ENCODE measurements around the gene SERAC1.

The SERAC1 gene

DNA sequence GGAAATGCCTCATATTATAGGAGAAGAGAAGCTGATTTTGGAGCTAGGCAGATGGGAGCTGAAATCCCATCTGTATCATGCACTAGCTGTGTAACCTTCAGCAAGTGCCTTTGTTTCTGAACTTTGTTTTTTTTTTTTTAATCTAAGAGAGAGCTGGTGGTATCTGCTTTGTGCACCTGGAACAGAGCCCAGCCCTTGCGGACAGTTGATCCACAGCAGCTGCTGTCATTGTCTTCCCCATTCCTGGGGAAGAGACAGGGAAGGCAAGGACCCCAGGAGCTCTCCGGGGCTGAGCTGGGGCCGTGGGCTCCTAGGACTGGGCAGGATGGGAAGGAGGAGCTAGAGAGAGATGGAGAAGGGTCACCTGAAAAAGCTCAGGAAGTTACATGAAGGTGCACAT lies 94.3 kb downstream of the SERAC1 start:
- no peak for DNase-seq

DNA sequence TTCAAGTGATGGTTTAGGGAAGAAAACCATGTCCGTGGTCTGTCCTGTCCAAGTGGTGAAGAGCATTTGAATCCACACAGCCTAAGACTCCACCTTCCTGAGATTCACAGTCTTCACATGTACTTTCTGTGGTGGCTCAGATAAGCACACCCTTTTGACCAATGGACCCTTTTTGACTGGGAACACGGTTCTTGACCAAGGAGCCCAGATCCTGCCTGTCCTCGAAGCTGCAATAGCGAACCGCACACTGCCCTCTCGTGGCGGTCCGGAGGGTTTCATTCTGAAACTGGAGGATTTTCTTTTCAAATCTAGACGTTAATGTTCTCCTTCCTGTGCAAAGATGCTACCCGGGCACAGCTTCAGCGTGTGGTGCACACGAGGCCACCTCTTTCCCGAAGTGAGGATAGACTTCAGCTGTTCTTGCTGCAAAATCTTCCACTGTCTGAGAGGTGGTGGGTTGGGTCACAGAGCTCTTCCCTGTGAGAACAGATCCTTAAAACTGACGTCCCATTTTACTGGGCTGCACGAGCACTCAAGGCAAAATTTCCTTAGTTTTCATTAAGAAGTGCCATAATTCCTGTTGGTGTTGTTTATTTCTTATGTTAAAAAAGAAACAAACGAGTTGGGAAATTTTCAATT lies 95.9 kb downstream of the SERAC1 start:
- peak; percentile 68 for DNase-seq

DNA sequence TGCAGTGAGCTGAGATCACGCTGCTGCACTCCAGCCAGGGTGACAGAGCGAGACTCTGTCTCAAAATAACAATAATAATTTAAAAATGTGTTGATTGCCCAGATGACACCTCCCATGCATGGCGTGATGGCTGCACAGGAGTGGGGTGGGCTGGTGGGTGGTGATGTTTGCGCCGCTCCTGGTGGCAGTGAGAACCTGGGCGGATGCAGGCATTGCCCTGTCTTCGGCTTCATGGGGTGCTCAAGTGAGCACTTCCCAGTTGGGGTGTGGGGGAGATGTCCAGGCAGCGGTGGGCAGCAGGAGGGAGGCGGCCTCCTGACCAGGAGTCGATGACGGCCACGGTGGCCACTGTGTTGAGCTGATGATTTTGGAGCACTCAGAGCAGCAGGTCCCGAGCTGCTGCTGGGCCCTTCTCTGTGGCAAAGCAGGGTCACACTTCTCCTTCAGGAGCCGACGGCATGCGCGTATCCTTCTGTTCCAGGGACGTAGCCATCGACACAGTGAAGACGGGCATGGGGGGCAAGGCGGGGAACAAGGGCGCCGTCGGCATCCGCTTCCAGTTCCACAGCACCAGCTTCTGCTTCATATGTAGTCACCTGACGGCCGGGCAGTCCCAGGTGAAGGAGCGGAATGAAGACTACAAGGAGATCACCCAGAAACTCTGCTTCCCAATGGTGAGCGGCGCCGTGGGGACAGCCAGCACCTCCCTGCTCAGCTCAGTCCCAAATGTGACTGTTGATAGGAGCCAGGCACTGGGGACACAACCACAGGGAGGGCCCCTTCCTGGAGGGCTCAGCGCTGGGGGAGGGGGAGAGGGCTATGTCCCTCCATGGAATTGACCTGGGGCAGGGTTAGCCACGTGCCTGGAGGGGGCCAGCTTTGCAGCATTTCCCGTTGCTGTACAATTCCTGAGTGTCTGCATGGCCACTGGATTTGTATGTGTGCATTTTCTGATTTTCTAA lies 96.7 kb downstream of the SERAC1 start:
- DNase-seq = no peak

DNA sequence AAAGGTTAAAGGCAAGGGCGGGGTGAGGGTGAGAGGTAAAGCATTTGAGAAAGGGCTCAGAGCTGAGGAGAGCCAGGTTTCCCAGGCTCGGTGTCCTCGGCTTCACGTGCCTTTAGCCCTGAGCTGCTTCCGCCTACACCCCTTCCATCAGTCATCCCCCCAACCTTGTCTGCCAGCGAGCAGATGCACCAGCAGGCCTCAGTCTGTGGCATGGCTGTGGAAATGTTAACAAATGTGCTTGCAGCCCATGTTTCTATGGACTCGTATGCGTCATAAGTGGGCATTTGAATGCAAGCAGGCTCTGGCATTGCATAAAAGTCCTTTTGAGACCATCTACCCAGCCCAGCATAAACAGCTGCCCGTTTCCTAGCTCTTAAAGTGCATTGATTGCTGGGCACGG lies 97.5 kb downstream of the SERAC1 start:
- DNase-seq = no peak

DNA sequence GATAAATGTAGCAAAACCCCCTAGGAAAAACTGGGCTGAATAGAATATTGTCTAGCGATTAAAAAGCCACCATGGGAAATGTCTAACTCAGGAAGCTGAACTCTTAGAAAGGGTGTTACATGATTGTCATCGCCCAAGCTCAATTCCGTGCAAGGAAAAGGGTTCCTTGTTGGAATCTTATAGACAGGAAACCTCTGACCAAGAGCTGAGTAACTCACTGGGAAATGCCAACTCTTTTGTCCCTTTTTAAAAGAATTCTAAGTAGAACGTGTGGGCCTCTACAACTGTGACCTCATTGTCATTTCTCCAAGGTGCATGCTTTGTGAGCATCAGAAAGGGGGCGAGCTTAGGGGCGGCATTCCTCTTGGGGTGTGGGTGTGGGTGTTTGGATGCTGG lies 98.3 kb downstream of the SERAC1 start:
- no peak for DNase-seq

DNA sequence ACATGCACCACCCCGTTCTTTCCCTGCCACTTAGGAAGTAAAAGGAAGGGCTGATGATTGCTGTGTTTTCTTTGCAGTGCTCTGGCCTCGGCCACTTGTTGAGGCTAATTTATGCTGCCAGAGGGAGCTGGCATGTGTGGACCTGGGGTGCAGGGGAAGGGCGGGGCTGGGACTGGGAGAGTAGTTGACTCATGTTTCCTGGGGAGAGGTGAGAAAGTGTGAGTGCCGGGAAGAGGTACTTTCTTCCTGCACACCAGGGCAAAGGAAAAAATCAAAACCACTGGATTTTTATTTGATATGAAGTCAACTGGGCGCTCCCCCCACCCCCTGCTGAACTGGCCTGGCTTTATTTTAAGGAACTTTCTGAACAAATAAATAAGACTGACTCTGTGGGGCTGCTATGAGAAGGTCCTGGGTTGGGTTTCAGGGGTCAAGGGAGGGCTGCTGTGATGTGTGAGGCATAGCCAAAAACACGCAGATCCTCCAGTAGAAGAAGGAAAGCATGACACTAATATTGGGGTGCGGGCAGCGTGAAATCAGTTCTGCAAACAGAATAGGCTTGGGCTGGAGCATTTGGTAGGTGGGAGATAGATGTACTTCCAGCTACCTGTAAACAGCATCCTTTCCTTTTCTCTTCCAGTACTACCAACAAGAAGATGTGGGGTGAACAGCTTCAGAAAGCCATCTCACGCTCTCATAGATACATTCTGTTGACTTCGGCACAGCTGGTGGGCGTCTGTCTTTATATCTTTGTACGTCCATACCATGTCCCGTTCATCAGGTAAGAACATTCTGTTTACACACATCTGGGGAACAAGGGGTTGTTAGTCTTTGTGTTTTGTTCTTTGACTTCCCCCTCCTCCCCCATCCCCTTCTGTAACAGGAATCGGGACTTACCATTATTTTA lies 98.9 kb downstream of the SERAC1 start:
- DNase-seq = no peak

DNA sequence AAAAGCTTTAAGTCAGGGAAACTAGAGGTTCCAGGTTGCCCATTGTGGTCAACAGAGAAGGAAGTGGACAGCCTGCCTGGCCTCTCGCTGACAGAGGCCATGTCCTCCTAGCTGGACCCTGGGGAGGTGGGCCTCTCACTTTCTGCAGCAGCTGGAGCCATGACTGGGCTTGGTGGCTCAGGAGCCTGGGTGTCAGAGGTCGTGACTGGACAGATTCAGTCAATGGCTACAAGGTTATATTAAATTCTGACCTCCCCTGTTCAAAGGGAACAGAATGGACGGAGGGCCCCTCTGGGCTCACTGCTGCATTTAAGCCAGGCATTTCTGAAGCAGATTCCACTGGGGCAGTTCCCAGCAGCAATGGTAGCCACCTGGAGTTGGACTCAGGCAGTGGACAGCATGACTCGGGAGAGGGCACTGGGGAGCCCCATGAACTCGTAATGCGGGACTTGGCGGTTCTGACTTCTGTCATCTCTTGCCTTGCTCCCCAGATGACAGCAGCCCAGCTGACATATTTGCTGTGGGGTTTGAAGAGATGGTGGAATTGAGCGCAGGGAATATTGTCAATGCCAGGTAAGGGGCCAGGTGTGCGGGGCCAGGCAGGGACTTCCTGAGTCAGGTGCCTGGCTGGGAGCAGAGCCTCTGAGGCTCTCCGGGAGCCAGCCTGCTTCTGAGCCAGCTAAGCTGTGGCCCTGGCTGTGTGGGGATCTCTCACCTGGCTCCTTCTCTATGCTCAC lies 99.7 kb downstream of the SERAC1 start:
- no peak for DNase-seq

DNA sequence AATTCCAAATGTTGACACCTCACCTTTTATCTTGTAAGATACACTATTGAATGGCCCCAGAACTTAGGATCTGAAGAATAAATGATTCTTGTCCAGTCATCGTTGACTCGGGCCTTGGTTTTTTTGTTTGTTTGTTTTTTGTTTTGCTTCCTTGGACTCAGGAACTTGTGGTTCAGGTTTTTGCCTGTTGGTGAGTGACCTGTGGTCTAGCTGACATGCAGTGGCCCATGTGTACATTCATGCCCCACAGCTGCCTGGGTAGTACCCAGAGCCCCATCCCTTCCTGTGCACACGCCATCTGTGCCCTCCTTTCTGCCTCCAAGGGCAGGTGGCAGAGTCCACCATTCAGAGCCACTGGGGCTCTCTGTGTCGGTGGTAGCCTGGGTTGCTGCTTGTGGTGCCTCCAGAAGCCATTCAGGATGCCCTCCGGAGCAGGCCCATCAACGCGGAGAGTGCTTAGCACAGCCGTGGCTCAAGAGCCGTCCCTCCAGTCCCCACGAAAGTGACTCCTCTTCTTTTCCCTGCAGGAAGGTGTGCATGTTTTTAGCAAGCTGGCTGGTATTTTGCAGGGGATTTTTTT lies 100.5 kb downstream of the SERAC1 start:
- no peak for DNase-seq

DNA sequence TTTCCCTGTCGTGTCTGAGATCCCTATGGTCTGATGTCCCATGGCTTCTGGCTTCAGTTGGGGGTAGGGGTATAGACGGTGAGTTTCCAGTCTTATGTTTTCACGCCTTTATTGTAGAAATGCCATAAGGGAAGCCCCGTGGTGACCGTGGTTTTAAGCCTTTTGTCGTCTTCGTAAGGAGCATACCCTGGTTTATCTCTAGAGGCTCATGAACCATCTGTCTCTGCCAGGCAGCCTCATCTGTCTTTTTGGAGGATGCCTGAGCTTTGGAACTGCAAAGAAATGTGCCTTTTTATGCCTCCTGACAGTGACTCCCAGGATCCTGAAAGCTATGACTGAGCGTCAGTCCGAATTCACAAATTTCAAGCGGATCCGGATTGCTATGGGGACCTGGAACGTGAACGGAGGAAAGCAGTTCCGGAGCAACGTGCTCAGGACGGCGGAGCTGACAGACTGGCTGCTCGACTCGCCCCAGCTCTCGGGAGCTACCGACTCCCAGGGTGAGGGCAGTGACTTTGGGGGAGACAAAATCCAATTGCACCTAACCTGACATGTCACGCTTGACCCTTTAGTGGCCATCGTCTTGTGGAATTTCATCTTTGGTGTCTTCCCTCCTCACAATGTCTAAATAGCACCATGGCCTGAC lies 101.8 kb downstream of the SERAC1 start:
- DNase-seq = no peak

DNA sequence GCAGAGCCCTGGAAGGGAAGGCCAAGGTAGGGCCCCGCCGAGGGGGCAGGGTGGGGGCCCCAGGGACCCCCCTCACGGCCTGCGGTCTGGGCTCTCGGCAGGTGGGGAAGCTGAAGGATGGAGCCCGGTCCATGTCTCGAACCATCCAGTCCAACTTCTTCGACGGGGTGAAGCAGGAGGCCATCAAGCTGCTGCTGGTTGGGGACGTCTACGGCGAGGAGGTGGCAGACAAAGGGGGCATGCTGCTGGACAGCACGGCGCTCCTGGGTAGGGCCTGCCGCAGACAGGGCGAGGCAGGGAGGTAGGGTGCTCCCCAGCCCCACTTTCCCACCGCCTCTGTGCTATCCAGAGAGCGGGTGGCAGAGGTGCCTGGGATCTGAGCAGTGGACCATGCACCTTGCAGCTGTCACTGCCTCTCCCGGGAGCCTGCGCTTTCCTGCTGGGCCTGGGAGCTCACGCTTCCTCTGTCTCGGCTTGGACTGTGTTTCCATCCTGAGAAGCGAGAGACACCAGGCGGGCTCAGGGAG lies 103.3 kb downstream of the SERAC1 start:
- no peak for DNase-seq

DNA sequence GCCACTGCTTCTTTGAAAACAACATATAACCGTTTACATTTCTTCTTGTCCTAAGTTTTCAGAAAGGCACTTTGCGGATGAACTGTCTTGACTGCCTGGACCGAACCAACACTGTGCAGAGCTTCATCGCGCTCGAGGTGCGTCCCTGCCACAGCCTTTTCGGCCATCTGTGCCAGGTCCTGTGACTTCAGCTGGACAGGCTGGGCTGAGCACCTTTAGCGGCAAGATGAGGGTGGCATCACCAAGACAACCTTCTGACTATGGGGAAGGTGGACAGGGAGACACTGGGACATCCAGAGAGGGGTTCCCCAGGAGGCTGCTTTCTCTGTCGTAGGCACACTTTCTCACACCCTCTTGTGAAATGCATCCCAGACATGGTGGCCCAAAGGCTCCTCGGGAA lies 104.3 kb downstream of the SERAC1 start:
- no peak for DNase-seq

DNA sequence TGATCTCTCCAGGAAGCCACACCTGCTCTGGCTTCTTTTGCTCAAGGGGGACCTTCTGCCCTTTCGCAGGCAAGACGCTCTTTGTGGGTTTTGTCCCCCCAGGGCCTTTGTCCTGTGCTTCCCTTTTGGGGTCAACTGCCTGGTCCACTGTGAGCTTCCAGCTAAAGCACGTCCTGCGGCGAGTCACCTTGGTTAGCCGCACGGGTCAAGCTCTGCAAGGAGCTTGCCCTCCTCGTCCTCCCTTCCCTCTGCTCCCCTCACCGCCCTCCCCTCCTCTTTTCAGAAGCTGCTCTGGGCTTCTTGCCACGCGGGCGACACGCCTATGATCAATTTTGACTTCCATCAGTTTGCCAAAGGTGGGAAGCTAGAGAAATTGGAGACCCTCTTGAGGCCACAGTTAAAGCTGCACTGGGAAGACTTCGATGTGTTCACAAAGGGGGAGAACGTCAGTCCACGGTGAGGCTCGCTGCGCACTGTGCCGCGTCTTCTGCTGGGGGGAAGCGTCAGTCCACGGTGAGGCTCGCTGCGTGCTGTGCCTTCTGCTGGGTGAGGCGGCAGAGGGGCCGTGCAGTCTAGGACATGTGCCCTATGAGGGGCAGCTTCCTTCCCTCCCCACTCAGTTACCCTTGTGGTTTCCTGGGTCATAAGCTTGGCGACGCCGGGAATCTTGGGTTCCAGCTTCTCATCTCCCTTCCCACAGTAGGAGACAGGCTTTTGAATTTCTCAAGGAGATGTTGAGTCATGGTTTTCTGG lies 106.2 kb downstream of the SERAC1 start:
- no peak for DNase-seq

DNA sequence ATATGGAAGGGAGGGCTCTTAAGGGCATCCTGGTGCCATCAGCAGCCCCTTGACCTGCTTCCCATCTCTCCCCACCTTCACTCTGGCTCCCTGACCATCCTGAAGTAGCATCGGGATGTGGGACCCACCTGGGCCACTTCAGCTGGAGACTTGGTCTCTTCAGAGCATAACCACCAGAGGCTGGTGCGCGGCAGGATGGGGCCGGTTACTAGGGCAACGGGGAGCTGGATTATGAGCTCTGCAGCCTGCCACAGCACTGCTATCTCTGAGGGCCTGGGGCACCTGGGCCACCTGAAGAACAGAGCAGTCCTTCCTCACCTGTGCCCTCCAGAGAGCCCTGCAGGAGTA lies 106.7 kb downstream of the SERAC1 start:
- DNase-seq = no peak

DNA sequence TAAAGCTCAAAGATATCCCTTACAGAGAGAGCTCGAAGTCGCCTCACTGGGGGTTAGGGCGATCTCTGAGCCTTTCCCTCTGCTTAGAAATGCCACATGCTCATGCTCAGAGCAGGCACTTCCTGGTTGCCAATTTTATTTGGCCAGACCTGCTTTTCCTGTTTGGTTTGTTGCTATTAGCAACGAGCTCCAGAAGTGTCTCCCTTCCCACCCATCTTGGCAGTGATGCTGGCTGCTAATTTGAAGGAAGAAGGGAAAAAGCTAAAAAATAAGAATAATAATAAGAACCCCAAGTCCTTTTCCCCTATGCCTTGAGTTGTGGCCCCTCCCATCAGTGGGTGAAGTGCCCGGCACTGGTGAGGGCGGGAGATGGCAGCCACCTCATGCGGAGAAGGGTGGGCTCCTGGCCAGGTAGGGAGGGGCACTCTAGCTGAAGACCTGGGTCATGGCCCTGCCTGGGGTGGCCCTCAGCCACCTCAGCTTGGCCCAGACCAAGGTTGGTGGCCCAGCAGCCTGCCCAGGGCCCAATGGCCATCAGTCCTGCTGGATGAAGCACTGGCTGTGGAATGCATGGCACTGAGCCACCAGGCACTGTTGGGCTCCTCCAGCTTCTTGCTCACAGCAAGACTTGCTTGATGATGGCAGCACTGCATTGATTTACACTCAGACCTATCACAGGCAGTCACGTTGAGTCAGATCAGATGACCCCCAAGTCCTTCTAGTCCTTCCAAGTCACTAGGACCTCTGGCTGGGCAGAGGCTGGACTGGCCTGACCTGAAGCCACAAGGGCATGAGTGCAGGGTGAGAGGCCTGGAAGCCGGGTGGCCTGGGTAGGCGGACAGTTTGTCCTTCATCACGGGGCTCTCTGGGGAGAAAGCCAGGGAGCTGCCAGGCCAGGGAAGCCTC lies 107.4 kb downstream of the SERAC1 start:
- DNase-seq = no peak
